Panc1 (cell line): Measurements from ENCODE around the gene ACTR8.

Source experiments
- CTCF ChIP-seq: fragments of 450-650 bp; IDR thresholded peaks from 2 replicates; pipeline ENCODE4 v1.5.1; 2017; ENCODE audit warnings: mild to moderate bottlenecking
- POLR2AphosphoS5 ChIP-seq: IDR thresholded peaks from 2 replicates; pipeline ENCODE4 v1.6.1; 2012; ENCODE audit warnings: mild to moderate bottlenecking, low read depth, low read length, moderate library complexity
- SIN3A ChIP-seq: IDR thresholded peaks from 2 replicates; pipeline ENCODE4 v1.6.1; 2012; ENCODE audit warnings: low read depth, mild to moderate bottlenecking, low read length, moderate library complexity, borderline replicate concordance; ENCODE audit not compliant: insufficient read depth
- TCF7L2 ChIP-seq: IDR thresholded peaks from 2 replicates; pipeline ENCODE4 v1.6.1; 2011; ENCODE audit warnings: mild to moderate bottlenecking, low read depth, low read length, inconsistent platforms

- TF ChIP-seq POLR2AphosphoS5 (no peak), CTCF (0 out of 2 replicates have a peak, but pooled peaks have one; percentile 28), TCF7L2 (no peak), SIN3A (no peak)
These were observed 36.1 kb downstream of the ACTR8 start for GRCh38 chr3:53845881-53846133.
